T-helper 1 cell (primary cell): ENCODE measurements around the gene SLC22A31.
"Not testable (repeated sequence)": the region's sequence is repeated elsewhere in the genome, so short reads cannot be mapped to it uniquely, and the experiment has no call there.

ENCODE experiments used
- DNase-seq, 5 donors: peaks; one replicate each; pipeline ENCODE4 v3.0.0-alpha.2; 2012 to 2020

SLC22A31 gene

DNA sequence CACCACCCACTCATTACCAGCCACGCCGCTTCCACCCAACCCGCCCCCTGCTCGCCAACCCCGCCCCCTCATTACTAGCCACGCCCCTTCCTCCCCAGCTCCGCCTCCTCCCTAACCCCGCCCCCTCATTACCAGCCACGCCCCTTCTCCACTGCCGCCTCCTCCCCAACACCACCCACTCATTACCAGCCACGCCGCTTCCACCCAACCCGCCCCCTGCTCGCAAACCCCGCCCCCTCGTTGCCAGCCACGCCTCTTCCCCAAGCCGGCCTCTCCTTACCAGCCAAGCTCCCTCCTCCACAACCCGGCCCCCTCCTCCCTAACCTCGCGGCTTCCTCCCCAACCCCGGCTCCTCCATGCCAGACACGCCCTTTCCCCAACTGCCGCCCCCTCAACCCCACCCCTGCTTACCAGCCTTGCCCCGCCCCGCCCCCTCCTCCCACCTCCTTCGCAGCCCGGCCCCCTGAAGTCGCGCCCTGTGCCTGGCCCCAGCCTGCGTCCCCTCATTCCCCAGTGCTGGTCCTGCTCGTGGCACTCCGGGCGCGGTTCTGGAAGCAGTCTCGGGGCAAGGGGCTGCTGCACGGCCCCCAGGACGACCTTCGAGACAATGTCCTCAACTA is 7.3 kb downstream of the SLC22A31 start:
- DNase-seq: peak in 3 of 5 donors; percentile 36 to 63 (median 55)

DNA sequence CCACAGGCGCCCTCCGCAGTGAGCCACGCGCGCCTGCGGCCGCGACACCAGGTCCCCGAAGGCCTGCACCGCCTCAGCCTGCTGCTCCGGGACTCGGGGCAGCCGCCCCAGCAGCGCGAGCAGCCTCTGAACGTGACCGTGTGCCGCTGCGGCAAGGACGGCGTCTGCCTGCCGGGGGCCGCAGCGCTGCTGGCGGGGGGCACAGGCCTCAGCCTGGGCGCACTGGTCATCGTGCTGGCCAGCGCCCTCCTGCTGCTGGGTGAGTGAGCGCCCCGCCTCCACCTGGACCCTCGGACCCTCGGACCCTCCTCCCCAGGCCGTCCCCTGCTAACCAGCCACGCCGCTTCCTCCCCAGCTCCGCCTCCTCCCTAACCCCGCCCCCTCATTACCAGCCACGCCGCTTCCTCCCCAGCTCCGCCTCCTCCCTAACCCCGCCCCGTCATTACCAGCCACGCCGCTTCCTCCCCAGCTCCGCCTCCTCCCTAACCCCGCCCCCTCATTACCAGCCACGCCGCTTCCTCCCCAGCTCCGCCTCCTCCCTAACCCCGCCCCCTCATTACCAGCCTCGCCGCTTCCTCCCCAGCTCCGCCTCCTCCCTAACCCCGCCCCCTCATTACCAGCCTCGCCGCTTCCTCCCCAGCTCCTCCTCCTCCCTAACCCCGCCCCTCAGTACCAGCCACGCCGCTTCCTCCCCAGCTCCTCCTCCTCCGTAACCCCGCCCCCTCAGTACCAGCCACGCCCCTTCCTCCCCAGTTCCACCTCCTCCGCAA is 8.0 kb downstream of the SLC22A31 start:
- peak; percentile 33 to 80 (median 75) for DNase-seq

DNA sequence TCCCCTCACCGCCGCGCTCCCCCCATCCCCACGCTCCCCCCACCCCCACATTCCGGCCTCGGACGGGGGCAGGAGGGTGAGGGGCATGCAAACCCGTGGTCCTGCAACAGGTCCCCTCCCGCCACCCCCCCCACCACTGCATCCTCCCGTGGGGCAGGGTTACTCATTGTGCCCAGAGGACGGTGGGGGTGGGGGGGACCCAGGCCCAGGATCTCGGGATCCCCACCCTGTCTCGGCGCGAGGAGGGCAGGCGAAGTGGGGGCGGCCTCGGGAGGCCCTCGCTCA is 8.5 kb downstream of the SLC22A31 start:
- DNase-seq: no peak

DNA sequence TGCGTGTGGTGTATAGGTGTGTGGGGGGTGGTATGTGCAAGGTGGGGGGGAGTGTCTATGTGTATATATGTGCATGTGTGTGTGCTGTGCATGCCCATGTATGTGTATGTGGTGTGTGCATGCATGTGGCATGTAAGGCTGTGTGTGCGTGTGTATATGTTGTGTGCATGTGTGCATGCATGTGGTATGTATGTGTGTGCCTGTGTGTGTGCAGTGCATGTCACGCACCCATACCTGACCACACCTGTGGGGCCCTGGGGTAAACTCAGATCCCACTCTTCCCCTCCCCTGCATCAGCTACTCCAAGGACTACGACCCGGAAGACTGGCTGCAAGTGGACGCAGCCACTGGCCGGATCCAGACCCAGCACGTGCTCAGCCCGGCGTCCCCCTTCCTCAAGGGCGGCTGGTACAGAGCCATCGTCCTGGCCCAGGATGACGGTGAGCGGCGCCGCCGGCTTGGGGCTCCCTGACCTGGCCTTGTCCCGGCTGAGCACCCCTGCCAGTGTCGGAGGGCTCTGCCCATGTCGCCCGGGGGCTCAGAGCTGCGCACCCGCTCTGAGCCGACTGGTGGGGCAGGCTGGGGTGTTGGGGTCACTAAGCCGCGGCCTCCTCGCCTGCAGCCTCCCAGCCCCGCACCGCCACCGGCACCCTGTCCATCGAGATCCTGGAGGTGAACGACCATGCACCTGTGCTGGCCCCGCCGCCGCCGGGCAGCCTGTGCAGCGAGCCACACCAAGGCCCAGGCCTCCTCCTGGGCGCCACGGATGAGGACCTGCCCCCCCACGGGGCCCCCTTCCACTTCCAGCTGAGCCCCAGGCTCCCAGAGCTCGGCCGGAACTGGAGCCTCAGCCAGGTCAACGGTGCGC is 9.1 kb downstream of the SLC22A31 start:
- DNase-seq: no peak

DNA sequence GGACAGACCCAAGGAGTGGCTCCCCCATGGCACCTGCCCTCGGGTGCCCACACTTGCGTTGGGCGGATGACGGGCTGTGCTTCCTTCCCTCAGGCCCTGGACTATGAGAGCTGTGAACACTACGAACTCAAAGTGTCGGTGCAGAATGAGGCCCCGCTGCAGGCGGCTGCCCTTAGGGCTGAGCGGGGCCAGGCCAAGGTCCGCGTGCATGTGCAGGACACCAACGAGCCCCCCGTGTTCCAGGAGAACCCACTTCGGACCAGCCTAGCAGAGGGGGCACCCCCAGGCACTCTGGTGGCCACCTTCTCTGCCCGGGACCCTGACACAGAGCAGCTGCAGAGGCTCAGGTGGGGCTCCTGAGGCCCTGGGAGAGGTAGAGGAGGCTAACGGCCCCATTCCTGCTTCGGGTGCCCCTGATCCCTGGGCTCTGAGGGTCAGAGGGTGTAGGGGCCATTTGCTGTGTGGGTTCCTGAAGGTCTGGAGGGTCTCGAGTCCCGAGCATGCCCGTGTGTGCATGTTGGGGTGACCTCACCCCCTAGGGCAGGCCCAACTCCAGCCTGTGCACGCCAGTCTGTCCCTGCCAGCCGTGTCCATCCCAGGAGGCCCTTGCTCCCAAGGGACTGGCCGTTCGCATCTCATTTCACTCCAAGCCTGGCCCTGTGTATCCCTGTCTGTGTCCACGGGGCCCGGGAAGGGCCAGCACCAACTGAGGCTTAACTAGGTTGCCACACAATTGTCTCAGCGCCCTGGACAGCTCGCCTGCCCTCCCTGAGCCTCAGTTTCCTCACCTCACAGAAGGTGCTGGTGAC is 10.0 kb downstream of the SLC22A31 start:
- DNase-seq: no peak

DNA sequence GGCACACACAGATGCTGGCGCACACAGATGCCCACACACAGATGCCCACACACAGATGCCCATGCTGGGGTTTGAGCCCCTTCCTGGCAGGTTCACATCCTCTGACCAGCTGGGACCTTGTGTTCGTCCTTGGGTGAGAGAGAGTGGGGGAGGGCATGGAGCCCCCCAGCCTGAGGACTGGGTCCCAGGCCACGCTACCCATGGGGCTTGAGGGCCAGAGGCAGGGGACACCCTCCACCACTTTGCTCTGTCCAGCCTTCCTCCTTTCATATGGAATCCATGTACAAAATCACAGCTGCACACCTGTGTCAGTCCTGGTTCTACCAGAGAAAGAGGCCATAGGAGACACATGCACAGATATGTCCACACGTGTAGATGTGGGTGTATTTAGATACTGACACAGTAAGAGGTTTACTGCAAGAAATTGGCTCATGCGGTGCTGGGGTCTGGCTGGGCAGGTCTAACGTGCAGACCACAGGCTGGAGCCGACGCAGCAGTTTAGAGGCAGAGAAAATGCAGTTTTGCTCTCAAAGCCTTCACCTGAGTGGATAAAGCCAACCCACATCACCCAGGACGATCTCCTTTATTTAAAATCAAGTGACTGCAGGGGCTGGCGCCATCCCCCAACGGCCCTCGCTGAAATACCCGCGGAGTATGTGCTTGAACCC is 10.8 kb downstream of the SLC22A31 start:
- DNase-seq: no peak

DNA sequence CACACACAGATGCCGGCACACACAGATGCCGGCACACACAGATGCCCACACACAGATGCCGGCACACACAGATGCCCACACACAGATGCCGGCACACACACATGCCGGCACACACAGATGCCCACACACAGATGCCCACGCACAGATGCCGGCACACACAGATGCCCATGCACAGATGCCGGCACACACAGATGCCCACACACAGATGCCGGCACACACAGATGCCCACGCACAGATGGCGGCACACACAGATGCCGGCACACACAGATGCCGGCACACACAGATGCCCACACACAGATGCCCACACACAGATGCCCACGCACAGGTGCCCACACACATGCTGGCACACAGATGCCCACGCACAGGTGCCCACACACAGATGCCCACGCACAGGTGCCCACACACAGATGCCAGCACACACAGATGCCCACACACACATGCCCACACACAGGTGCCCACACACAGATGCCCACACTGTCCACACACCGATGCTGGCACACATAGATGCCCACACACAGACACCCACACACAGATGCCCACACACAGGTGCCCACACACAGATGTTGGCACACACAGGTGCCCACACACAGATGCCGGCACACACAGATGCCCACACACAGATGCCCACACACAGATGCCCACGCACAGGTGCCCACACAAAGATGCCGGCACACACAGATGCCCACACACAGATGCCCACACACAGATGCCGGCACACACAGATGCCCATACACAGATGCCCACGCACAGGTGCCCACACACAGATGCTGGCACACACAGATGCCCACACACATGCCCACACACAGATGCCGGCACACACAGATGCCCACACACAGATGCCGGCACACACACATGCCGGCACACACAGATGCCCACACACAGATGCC is 11.6 kb downstream of the SLC22A31 start:
- not testable (repeated sequence) for DNase-seq

DNA sequence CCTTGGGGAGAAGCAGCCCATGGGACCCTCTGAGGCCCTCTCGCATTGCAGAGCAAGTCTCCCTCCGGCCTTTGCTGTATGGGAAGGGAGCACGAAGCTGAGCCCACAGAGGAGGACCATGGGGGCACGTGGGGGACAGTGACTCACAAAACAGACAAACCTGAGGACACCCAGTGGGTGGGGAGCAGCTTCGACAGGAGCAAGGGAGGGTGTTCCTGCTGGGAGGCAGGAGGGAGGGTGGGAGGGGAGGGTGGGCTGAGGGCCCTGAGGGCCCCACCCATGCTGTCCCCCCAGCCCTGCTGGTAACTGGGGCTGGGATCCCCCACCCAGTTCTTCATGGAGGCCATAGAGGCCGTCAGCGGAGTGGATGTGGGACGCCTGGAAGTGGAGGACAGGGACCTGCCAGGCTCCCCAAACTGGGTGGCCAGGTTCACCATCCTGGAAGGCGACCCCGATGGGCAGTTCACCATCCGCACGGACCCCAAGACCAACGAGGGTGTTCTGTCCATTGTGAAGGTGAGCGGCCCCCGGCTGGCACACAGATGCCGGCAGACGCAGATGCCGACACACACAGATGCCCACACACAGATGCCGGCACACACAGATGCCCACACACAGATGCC is 12.5 kb downstream of the SLC22A31 start:
- peak in 1 of 5 donors; percentile 21 for DNase-seq

DNA sequence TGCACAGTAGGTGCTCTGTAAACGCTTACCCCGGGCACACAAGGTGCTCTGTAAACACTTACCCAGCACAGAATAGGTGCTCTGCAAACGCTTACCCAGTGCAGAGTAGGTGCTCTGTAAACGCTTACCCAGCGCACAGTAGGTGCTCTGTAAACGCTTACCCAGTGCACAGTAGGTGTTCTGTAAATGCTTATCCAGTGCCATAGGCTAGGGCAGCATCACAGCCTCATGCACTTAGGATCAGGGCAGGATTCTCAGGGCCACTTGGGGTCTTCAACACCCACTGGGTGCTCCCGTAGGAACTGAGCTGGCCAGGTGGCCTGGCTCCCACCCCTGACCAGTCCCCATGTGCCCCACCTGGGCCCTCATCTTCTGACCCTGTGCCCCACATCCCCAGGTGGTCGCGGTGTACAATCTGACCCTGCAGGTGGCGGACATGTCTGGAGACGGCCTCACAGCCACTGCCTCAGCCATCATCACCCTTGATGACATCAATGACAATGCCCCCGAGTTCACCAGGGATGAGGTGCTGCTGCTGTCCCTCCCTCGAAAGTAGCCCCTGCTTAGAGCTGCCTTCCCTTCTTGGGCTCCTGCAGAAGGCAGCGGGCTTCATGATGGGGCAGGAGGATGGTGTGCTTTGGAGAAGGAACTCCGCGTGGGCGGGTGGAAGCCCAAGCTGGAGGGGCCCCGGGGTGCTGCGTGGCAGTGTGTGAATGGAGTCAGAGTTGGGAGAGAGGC is 13.1 kb downstream of the SLC22A31 start:
- DNase-seq: peak in 4 of 5 donors; percentile 15 to 29 (median 26)

DNA sequence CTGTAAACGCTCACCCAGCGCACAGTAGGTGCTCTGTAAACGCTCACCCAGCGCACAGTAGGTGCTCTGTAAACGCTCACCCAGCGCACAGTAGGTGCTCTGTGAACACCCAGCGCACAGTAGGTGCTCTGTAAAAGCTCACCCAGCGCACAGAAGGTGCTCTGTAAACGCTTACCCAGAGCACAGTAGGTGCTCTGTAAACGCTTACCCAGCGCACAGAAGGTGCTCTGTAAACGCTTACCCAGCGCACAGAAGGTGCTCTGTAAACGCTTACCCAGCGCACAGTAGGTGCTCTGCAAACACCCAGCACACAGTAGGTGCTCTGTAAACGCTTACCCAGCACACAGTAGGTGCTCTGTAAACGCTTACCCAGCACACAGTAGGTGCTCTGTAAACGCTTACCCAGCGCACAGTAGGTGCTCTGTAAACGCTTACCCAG is 13.7 kb downstream of the SLC22A31 start:
- DNase-seq: peak in 1 of 5 donors; percentile 1

DNA sequence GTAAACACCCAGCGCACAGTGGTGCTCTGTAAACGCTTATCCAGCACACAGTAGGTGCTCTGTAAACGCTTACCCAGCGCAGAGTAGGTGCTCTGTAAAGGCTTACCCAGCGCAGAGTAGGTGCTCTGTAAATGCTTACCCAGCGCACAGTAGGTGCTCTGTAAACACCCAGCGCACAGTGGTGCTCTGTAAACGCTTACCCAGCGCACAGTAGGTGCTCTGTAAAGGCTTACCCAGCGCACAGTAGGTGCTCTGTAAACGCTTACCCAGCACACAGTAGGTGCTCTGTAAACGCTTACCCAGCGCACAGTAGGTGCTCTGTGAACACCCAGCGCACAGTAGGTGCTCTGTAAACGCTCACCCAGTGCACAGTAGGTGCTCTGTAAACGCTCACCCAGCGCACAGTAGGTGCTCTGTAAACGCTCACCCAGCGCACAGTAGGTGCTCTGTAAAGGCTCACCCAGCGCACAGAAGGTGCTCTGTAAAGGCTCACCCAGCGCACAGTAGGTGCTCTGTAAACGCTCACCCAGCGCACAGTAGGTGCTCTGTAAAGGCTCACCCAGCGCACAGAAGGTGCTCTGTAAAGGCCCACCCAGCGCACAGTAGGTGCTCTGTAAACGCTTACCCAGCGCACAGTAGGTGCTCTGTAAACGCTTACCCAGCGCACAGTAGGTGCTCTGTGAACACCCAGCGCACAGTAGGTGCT is 14.3 kb downstream of the SLC22A31 start:
- not testable (repeated sequence) for DNase-seq

DNA sequence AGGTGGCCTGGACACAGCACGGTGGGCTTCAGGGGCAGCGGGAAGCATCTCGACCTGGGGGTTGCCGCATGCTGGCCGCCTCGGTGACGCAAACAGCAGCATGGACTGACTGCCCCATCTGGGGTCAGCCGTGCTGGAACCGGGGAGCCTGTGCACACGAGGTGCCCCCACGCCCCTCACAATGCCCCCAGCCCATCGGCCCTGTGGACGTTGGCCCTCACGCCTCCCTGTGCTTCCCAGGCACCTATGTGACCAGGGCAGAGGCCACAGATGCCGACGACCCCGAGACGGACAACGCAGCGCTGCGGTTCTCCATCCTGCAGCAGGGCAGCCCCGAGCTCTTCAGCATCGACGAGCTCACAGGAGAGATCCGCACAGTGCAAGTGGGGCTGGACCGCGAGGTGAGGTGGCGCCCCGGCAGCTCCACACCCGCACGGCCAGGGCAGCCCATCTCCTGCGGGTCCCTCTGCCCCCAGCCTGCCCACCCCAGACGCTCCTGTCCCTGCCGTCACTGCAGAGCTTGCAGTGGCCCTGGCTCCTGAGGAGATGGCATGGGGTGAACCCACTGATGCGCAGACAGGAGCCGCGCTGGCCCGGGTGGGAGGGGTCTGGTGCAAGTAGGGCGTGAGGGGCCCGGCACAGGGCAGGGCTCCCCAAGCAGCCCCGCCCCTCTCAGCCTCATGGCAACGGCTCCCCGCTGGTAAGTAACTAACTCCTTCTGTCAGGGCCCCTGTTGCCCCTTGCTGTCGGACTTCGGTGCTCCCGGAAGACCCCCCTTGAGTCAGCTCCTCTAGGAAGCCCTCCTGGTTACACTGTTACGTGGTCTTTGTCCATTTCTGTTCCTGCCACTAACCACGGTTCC is 15.2 kb downstream of the SLC22A31 start:
- peak in 3 of 5 donors; percentile 11 to 28 (median 23) for DNase-seq

DNA sequence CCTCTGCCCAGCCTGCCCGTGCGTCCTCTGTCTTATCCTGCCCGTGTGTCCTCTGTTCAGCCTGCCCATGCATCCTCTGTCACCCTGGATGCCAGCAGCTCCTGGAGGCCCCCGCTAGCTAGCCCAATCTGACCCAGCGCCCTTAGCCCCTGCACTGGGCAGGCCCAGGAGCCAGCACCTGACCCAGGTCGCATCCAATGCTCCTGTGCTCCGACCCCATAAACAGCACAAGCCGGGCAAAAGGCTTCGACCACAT is 15.7 kb downstream of the SLC22A31 start:
- DNase-seq: no peak

DNA sequence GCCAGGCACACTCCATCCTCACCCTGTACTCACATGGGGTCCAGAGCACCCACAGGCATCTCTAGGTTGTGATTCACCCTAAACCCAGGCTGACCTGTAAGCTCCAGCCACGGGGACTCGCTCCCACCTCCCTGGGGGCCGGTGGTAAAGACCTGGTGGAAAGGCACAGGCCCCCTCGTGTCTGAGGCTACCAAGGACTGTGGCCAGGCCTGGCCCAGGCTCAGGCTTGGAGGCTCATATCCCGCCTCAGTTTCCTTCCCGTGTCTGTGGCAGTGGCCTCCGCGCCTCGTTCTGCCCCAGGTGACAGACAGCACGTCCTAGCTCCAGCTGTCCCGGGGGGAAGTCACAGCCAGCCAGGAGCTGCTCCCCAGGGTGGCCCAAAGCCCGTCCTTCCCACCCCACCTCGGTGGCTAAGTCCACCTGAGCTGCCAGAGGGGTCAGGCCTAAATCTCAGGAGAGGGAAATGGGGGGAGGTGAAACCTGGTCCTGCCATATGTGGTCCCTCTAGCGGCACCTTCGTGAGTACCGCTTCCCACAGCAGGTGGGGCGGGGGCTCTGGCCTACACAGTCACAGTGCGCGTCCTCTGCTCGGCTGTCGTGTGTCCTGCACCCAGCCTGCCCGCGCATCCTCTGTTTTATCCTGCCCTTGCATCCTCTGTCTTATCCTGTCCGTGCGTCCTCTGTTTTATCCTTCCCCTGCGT is 16.2 kb downstream of the SLC22A31 start:
- no peak for DNase-seq

DNA sequence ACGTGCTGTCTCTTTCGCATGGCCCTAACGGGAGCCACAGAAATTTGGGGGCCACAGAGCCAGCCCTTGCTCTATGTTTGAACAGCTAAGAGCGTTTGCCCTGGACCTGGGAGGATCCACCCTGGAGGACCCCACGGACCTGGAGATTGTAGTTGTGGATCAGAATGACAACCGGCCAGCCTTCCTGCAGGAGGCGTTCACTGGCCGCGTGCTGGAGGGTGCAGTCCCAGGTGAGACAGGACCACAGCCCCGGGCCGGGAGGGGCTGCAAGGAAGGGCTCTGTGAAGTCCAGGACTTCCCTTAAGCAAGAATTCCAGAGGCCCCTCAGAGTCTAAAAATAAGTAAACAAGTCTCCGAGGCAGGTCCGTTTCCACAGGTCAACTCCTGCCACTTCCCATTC is 16.9 kb downstream of the SLC22A31 start:
- peak in 1 of 5 donors; percentile 2 for DNase-seq

DNA sequence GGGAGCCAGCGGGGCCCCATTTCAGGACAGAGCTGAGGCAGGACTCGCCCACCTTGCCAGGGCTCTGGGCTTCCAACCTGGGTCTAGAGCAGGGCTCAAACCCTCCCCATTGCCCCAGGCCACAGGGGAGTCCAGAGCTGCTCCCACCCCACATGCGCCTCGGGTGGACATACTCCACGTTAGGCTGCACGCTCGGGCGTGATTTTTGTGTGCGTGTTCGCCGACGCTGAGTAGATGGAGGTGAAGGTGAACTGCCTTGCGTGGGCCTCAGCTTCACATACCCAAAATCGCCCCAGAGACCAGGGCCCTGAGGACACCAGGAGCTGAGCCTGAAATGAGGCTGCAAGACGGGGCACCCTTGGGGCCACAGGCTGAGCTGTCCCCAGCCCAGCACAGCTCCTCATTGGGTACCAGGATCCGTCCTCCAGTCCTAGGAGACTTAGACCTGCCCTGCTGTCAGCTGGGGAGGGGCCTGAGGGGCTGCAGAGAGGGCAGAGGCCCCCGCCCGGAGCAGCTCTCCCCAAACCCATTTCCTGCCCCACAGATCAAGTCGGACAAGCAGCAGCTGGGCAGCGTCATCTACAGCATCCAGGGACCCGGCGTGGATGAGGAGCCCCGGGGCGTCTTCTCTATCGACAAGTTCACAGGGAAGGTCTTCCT is 20.6 kb downstream of the SLC22A31 start:
- no peak for DNase-seq

DNA sequence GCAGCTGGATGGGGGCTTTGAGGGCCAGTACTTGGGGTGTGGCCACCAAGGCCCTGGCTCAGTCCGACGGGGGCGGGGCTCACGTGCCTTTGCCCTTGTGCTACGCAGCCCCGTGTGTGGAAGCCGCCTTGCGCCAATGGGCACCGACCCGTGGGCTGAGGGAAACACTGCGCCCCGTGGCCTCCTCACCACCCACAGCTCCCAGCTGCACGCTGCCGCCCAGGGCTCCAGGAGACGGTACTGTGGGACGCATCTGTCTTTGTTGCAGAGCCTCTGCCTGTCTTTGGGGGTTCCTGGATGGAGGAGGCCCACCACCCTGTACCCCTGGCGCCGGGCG is 21.2 kb downstream of the SLC22A31 start:
- DNase-seq: no peak
